ENCODE measurements around the gene TLE3. TPM values are rescaled to one million over a fixed set of nuclear protein-coding genes. Genes with fewer than 3 reads are reported as not detected.

Gene TLE3
- total RNA-seq, 2 donors from 2014 or later = 82.9 to 171 TPM

DNA sequence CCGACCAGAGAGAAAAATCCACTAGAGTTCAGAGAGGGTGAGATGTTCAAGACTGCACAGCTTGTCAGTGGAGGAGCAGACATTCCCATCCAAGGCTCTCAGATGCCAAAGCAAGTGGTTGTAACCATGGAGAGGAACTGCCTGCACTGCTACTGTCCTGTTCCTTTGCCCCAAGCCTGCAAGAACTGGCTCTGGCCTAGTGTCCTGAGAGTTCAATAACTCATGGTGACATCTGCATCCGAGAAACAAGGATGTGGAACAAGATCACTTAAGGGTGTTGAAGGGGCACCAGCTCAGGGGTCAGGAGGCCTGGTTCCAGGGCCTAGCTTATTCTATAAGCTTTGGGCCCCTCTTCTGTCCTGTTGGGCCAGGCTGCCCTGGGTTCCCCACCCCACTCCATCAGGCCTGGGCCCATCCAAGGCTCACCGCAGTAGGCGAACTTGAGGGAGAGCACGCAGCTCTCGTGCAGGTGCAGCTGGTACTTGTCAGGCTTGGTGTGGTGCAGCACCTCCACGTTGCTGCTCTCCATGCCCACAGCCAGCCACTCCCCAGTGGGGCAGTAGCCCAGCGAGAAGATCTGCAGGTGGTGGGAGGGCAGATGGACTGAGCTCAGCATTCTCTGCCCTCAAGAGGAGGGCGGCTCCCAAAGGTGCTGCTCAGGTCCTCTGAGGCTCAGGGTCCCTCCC, 45.6 kb downstream of the TLE3 start:
- Mint-ChIP-seq H3K27ac (peak overlapping the region in 1 of 2 donors; percentile 33), H3K36me3 (peaks cover 4 to 32% of the 10 kb centered on the region in 2 donors), H3K9me3 (no peaks in the 10 kb centered on the region)
- no peak for DNase-seq (ENCODE audit: low spot score in 2 of 2)
- no peak for ATAC-seq

DNA sequence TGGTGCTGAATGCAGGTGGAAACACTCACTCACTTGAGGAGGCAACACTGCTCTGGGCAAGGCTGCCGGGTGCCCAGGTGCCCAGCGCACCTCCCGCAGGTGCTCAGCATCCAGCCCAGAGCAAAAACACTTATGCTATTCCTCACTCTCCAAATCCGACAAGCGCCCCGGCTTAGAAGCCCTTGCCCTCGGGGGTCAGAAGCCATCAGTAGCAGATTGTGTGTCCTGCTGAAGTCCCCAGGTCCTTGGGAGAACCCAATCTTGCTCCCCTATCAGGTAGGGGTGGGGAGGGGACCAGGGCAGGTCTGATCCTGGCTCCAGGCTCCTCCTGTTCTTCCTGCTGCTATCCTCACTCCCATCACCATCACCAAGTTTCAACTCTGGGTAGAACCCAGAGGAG, 46.7 kb downstream of the TLE3 start:
- H3K36me3 Mint-ChIP-seq = peaks cover 4 to 32% of the 10 kb centered on the region in 2 donors
- no peaks in the 10 kb centered on the region for H3K9me3 Mint-ChIP-seq
- ATAC-seq = no peak

DNA sequence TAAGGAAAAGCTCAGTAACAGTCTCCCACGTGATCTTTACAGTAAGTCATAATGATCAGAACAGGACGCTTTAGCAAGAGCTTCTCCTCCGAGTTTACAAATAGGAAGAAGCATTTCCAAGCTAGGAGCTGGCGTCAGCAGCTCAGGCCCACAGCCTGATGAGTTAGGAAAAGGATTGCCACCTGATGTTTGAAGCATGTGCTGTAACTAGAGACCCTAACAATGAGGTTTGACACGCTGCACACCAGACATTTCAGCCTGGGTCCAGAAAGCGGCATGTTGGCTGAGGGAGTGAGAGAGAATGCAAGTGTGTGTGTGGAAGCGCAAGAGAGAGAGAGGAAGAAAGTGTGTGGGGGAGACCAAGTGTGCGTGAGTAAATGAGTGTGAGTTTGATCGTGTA, 47.3 kb downstream of the TLE3 start:
- Mint-ChIP-seq H3K9me3 (no peaks in the 10 kb centered on the region), H3K27ac (peak overlapping the region in 1 of 2 donors; percentile 1), H3K36me3 (peaks cover 4 to 32% of the 10 kb centered on the region in 2 donors)
- ATAC-seq (no peak), DNase-seq (ENCODE audit: low spot score in 2 of 2) (peak in 1 of 2 donors; percentile 25)

More for the DNA sequence above, 46.7 kb downstream of the TLE3 start:
- peak overlapping the region in 1 of 2 donors; percentile 1 for H3K27ac Mint-ChIP-seq
- no peak for DNase-seq (ENCODE audit: low spot score in 2 of 2)

DNA sequence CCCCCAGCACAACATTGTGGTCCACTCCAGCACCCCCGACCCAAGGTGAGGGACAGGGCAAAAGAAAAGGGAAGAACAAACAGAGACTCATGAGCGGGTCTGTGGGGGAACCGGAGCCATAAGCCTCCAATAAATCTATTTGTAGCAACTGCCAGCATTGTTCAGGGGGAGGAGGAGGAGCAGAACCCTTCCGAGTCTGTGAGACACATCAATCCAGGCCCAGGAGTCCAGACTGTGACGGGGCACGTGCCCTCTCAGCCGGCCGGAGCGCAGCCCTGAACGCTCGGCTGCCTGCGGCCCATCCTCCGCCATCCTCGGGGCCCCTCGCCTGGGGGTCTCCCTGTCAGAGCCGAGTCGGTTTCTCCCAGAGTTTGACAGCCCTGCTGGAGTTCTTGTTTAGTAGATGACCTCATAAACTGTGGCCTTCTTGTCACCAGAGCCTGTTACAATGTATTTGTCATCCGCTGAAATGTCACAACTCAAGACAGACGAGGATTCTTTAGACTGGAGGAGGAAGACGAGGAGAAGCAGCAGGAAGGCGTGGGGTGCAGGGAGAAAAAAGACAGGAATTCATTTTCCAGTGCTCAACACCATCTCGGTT, 47.9 kb downstream of the TLE3 start:
- peak overlapping the region in 1 of 2 donors; percentile 92 for H3K27ac Mint-ChIP-seq
- DNase-seq (ENCODE audit: low spot score in 2 of 2) = no peak
- no peaks in the 10 kb centered on the region for H3K9me3 Mint-ChIP-seq
- peaks cover 4 to 30% of the 10 kb centered on the region in 2 donors for H3K36me3 Mint-ChIP-seq
- no peak for ATAC-seq

DNA sequence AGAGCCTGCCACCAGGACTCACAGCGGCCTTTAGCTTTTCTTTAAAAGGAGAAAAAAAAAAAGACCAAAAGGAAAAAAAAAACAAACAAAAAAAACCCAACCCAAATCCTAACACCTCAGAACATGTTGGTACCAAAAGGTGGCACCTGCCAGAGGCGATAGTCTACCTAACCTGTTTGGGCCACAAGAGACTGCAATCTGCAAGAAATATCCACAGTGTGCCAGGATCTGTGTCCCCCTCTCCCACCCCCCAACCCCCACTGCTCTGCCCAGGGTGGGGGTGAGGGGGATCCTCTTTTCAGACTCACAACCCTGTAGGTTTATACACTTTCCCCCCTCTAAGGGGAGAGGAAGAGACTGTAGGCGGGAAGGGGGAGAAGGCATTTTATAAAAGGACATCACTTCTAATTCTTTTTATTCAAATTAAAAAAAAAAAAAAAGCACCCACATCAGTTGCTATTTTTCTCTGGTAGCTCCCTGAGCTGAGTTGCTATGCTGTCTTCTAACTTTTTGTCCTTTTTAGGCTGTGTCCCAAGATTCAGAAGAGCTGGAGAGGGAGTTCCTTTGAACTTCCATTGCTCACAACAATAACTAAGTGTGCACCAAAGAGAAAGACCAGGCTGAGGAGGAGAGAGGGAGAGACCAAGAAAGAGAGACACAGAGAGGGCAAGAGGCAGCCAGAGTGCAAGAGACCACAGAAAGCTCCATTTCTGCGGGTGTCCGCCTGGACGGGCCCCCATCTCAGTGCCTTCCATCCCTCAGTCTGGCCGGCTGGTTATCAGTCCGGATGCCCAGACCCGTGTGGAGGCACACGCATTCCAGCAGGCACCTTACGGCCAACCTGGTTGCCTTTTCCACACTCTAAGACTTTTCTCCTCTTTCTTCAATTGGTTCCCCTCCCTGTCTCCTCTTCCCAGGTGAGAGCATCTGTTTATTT, 48.9 kb downstream of the TLE3 start:
- ATAC-seq (no peak), DNase-seq (ENCODE audit: low spot score in 2 of 2) (no peak)
- H3K27ac Mint-ChIP-seq = peak overlapping the region in 1 of 2 donors; percentile 92
- peaks cover 5 to 20% of the 10 kb centered on the region in 2 donors for H3K36me3 Mint-ChIP-seq
- no peaks in the 10 kb centered on the region for H3K9me3 Mint-ChIP-seq

DNA sequence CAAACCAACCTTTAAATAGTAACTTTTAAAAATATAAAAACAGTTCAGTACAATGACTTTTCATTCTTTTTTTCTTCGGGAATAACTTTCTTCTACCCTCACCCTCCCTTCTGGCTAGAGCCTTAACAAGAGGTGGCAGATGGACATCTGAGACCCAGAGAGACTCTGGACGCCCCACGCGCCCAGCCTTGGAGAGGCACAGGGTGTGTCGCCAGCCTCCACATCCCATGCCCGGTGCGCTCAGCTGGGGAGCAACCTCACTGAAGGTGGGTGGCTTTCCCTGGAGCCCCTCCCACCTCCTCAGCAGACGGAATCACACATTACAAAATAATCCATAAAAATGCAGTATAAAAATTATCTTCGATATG, 49.5 kb downstream of the TLE3 start:
- peaks cover 9 to 19% of the 10 kb centered on the region in 2 donors for H3K36me3 Mint-ChIP-seq
- no peak overlapping the region for H3K27ac Mint-ChIP-seq
- ATAC-seq (no peak), DNase-seq (ENCODE audit: low spot score in 2 of 2) (no peak)
- no peaks in the 10 kb centered on the region for H3K9me3 Mint-ChIP-seq

DNA sequence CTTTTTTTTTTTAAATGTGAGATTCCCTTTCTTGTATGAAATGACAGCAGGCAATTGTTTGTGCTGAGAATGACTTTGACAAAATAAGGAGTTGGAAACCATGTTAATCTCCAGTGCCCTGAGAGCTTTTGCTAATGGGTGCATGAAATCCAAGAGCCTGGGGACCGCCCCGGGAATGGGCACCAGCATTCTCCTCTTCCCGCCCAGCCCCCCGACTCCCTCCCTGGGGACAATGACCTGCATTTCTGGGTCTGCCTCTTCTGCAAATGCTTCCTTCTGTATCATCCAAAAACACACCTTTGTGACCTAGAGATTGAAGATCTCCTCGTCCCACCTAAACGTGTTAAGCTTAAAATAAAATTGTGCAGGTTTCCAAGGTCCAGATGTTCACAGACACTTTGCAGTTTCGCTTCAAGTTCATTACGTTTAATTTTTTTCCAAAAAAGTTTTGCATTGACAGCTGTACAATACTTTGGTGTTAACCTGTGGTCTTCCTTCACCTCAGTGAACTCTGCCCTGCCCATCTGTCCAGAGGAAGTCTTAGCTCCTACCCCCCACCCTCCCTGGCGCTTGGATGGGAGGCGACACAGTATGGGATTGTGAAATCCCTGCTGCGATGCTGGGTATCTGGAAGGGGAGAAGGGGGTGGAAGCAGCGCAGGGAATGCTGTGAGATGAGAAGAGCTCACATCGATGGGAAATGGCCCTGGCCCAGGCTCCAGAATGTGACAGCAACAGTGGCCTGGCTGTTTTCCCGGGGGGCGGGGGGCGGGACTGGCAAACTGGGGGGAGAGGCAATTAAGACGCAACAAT, 50.1 kb downstream of the TLE3 start:
- no peak for ATAC-seq
- no peak for DNase-seq (ENCODE audit: low spot score in 2 of 2)
- Mint-ChIP-seq H3K36me3 (peaks cover 9 to 19% of the 10 kb centered on the region in 2 donors), H3K9me3 (peaks cover 0 to 4% of the 10 kb centered on the region in 2 donors), H3K27ac (peak overlapping the region; percentile 22 to 53)

DNA sequence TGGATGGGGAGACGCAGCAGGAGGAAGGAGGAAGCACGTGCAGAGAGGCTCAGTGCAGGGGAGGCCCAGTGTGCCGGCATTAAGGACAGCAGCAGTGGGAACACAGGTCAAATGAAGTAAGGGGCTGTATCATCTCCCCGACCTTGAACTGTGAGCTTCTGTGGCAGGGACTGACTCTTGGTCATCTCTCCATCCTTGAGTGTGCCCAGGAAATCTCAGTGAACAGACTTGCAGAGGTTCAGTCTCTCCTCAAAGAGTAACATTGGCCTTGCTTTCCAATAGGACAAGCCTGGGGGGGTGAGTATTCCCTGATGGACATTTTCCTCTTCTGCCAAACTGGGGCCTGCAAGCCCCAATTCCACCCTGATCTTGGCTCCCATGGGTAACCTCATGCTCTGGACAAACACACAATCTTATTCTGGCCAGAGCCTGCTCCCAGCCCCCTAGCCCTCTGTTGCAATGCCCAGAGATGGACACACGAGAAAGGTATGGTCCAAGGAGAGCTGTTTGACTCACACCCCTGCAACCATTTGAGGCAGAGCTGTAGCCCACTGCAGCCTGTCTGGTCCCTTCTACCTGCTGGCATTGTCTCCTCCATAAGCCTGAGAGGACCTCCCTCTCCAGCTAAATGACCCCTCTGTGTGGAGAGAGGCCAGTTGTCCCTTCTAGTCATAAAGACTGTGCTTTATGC, 50.9 kb downstream of the TLE3 start:
- ATAC-seq = no peak
- no peak for DNase-seq (ENCODE audit: low spot score in 2 of 2)
- Mint-ChIP-seq H3K9me3 (peaks cover 0 to 4% of the 10 kb centered on the region in 2 donors), H3K36me3 (peaks cover 9 to 19% of the 10 kb centered on the region in 2 donors), H3K27ac (peak overlapping the region in 1 of 2 donors; percentile 41)

DNA sequence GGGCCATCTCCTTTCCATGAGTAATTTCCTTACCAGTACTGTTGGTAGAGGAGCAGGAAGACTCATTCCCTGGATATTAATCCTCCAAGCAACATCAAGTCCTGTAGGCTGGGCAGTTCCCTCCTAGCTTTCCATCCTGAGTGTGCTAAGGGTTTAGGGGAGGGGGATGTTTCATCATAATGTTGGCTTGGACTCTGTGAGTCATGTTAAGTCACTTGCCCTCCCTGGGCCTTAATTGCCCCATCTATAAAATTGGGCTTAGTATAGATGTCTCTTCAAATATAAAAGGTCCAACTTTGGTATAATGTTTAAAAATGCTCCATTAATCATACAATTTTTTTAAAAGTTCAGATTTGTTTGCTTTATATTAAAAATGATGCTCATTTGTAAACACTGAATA, 52.7 kb downstream of the TLE3 start:
- ATAC-seq (no peak), DNase-seq (ENCODE audit: low spot score in 2 of 2) (no peak)
- Mint-ChIP-seq H3K36me3 (peaks cover 5 to 9% of the 10 kb centered on the region in 2 donors), H3K9me3 (peaks cover 0 to 4% of the 10 kb centered on the region in 2 donors), H3K27ac (no peak overlapping the region)

DNA sequence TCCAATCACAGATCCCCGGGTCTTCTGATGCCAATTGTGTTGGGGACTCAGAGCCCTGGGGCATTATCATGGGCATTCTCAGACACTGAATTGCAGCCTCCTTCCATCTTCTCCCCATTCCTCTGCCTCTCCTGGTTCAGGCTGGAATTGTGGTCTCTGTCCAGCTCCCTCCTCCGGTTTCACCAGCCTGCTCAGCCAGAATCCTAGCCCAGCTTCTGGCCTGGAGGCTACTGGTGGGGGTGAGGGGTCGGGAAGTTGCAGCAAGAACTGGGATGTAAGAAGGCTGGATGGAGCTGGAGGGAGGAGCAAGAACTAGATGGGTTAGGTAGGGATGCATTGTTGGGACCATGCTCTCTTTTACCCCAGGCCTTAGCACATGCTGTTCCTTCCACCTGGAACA, 53.5 kb downstream of the TLE3 start:
- Mint-ChIP-seq H3K36me3 (peaks cover 3 to 5% of the 10 kb centered on the region in 2 donors), H3K27ac (peak overlapping the region in 1 of 2 donors; percentile 52), H3K9me3 (peaks cover 0 to 4% of the 10 kb centered on the region in 2 donors)
- DNase-seq (ENCODE audit: low spot score in 2 of 2) = no peak
- peak; percentile 16 for ATAC-seq

DNA sequence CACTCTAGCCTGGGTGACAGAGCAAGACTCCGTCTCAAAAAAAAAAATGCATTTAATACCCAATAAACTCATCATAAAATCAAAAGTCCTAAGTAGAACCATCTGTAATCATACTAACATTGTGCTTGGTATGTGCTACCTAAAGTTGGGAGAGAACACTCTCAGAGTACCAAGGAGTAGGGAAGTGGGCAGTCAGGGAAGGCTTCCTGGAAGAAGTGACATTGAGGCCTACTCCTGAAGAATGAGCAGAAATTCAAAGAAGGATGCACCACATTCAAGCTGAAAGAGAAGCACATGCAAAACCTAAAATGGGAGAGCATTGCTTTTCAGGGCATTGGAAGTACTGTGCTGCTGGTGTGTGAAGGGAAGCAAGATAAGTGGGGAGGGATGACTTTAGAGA, 54.1 kb downstream of the TLE3 start:
- no peak for DNase-seq (ENCODE audit: low spot score in 2 of 2)
- Mint-ChIP-seq H3K9me3 (peaks cover 0 to 4% of the 10 kb centered on the region in 2 donors), H3K36me3 (peaks cover 0 to 5% of the 10 kb centered on the region in 2 donors), H3K27ac (no peak overlapping the region)
- no peak for ATAC-seq

DNA sequence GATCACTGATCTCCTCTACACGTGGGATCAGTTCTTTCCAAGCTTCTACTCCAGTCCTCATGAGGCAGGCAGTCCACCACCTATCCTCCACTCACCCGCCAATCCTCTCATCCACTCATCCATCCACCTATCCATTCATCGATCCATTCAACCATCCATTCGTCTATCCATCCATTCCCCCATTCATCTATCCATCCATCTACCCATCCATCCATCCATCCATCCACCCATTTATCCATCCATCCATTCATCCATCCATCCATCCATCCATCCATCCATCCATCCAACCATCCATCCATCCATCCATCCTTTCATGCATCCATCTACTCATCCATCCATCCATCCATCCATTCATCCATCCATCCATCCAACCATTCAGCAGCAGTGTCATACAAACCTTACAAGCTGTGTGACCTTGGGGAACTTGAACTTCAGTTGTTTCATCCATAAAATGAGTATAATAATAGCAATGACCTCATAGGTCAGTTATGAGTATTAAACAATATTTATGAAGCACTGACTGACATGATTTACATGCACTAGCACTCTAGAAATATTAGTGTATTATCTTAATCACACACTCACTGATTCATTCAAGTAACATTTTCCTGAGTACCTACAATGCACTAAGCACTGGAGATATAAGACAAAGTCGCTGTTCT, 55.0 kb downstream of the TLE3 start:
- H3K9me3 Mint-ChIP-seq = peaks cover 0 to 4% of the 10 kb centered on the region in 2 donors
- H3K27ac Mint-ChIP-seq = peak overlapping the region in 1 of 2 donors; percentile 11
- ATAC-seq = no peak
- peaks cover 0 to 5% of the 10 kb centered on the region in 2 donors for H3K36me3 Mint-ChIP-seq
- DNase-seq (ENCODE audit: low spot score in 2 of 2) = no peak

DNA sequence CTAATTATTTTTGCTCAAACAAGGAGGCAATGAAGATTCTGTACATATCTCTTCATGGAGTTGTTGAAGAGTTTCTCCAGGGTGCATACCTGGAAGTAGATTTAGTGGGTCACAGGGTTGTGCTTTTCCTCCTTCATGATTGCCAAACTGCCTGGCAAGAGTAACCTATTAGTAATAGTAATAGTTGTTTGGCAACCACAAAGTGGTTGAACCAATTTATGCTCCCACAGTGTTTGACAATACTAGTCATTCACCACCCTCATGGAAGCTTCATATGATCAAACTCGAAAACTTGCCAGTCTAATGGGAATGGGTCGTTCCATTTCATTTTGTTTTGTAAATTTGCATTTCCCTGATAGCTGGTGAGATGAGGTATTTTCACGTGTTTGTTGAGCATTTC, 57.8 kb downstream of the TLE3 start:
- Mint-ChIP-seq H3K9me3 (peaks cover 0 to 4% of the 10 kb centered on the region in 2 donors), H3K27ac (no peak overlapping the region), H3K36me3 (peaks cover 0 to 5% of the 10 kb centered on the region in 2 donors)
- DNase-seq (ENCODE audit: low spot score in 2 of 2) (no peak), ATAC-seq (no peak)

DNA sequence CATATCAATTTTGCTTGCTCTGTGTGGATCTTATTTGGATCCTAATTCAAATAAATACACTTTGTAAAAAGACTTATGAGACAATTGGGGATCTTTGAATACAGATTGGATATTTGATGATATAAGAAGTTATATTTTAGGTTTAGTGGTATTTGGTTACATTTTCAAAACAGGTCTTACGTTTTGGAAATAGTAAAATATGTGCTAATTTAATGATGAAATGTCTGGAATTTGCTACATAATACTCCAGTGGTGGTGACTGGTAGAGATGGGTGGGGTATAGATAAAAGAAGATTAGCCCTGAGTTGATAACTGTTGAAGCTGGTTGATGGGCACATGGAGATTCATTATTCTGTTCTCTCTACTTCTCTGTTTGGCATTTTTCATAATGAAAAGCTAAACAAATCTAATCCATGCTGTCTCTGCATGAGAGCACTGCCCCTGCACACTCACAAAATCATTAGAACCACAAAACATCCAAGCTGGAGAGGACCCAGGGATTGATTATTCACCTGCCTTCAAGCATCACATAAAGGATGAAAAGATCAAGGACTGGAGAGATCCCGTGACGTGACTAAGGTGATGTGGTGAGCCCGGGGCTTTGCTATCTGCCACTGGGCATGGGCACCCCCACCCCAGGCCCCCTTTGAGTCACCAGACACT, 58.9 kb downstream of the TLE3 start:
- DNase-seq (ENCODE audit: low spot score in 2 of 2) = no peak
- peaks cover 0 to 4% of the 10 kb centered on the region in 2 donors for H3K9me3 Mint-ChIP-seq
- no peak for ATAC-seq
- no peak overlapping the region for H3K27ac Mint-ChIP-seq
- peaks cover 0 to 5% of the 10 kb centered on the region in 2 donors for H3K36me3 Mint-ChIP-seq

DNA sequence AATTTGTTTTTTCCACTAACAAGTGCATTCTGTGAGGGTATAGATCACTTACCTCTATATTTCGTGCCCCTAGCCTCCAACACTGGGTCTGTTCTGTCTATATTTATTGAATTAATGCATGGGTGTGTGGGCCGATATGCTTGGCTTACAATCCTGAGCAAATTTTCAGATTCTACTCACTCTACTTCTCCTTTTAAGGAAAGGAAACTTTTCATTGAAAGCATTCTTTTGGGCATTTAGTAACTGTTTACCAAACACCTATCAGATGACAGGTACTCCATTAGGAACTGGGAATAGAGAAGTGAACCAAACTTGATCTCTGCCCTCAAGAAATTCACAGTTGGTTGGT, 60.5 kb downstream of the TLE3 start:
- H3K27ac Mint-ChIP-seq = no peak overlapping the region
- H3K36me3 Mint-ChIP-seq = no peaks in the 10 kb centered on the region
- no peaks in the 10 kb centered on the region for H3K9me3 Mint-ChIP-seq
- DNase-seq (ENCODE audit: low spot score in 2 of 2) = no peak
- no peak for ATAC-seq
